GM10248 (cell line): ENCODE data around the gene HOMER2.
"Not testable (repeated sequence)": the region's sequence is repeated elsewhere in the genome, so short reads cannot be mapped to it uniquely, and the experiment has no call there.

Source experiments
- CTCF ChIA-PET: fragments of 300-600 bp; sonication (Branson Sonifier 250); formaldehyde crosslinking; extraction: SDS; loops from one replicate; lab custom pipeline; 2021; ENCODE audit warnings: antibody characterized with exemption; lab: Yijun Ruan, JAX
- POLR2A ChIA-PET: fragments of 350-650 bp; sonication (Branson Sonifier 250); formaldehyde crosslinking; extraction: SDS; loops from one replicate; lab custom pipeline; 2020; ENCODE audit warnings: antibody characterized with exemption; lab: Yijun Ruan, JAX
- DNase-seq: peaks from one replicate; pipeline ENCODE4 v3.0.0; 2012; ENCODE audit errors: extremely low spot score
- TF ChIP-seq, protein P1 (sequence below): IDR thresholded peaks from 2 replicates; pipeline ENCODE4 v1.5.1; 2012; ENCODE audit warnings: mild to moderate bottlenecking, low read depth; ENCODE audit errors: extremely low read depth, missing control alignments, control extremely low read depth

Gene HOMER2

DNA sequence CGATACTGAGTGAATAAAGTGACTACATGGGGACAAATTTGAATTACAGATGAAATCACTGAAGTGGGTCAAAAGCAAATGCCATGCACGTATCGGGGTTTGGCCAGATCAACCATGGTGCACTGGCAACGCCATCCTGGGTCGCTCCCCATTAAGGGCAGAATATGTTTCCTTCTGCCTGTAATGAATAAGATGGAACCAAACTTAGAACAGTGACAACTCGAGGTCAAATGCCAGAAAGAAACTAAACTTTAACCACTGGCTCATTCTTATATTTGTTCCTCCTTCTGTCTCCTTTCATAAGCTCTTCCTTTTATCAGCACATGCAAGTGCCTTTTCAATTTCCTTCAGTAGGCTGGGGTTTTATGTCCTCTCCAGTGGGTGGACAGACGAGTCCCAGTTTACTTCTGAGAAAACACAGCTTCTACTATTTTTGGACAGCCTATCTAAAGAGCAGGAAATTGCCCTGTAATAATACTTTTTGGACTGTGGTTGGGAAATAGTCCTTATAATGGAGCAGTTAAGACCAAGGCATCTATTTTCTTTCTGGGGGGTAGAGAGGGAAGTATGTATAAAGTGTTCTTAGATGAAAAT lies 81.7 kb downstream of the HOMER2 start:
- CTCF ChIA-PET, result interaction anchor here (1.3 kb wide), 1 partner anchor 21 kb away, joined by 4 read pairs; no protein-coding TSS in a partner anchor
- TF ChIP-seq, protein P1, sequence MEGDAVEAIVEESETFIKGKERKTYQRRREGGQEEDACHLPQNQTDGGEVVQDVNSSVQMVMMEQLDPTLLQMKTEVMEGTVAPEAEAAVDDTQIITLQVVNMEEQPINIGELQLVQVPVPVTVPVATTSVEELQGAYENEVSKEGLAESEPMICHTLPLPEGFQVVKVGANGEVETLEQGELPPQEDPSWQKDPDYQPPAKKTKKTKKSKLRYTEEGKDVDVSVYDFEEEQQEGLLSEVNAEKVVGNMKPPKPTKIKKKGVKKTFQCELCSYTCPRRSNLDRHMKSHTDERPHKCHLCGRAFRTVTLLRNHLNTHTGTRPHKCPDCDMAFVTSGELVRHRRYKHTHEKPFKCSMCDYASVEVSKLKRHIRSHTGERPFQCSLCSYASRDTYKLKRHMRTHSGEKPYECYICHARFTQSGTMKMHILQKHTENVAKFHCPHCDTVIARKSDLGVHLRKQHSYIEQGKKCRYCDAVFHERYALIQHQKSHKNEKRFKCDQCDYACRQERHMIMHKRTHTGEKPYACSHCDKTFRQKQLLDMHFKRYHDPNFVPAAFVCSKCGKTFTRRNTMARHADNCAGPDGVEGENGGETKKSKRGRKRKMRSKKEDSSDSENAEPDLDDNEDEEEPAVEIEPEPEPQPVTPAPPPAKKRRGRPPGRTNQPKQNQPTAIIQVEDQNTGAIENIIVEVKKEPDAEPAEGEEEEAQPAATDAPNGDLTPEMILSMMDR, result no peak
- no peak for DNase-seq
- POLR2A ChIA-PET, result no interaction called here

DNA sequence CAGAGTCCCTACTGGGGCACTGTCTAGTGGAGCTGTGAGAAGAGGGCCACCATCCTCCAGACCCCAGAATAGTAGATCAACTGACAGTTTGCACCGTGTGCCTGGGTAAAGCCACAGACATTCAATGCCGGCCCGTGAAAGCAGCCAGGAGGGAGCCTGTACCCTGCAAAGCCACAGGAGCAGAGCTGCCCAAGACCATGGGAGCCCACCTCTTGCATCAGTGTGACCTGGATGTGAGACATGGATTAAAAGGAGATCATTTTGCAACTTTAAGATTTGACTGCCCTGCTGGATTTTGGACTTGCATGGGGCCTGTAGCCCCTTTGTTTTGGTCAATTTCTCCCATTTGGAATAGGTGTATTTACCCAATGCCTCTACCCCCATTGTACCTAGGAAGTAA lies 86.5 kb downstream of the HOMER2 start:
- CTCF ChIA-PET, result interaction anchor here (1.2 kb wide), 2 partner anchors 11 to 14 kb away, joined by 3 read pairs; no protein-coding TSS in a partner anchor
- DNase-seq, POLR2A ChIA-PET: not testable (repeated sequence)

DNA sequence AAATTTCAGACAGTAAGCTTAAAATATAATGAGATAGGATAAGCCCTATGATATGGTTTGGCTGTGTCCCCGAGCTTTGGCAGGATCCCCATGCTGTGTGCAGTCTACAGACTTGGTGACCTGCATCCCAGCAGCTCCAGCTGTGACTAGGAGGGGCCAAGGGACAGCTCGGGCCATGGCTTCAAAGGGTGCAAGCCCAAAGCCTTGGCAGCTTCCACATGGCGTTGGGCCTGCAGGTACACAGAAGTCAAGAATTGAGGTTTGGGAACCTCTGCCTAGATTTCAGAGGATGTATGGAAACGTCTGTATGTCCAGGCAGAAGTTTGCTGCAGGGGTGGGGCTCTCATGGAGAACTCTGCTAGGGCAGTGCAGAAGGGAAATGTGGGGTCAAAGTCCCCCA lies 86.9 kb downstream of the HOMER2 start:
- POLR2A ChIA-PET, DNase-seq: not testable (repeated sequence)
- CTCF ChIA-PET, result interaction anchor here (1.2 kb wide), 1 partner anchor 11 kb away, joined by 3 read pairs; no protein-coding TSS in a partner anchor

DNA sequence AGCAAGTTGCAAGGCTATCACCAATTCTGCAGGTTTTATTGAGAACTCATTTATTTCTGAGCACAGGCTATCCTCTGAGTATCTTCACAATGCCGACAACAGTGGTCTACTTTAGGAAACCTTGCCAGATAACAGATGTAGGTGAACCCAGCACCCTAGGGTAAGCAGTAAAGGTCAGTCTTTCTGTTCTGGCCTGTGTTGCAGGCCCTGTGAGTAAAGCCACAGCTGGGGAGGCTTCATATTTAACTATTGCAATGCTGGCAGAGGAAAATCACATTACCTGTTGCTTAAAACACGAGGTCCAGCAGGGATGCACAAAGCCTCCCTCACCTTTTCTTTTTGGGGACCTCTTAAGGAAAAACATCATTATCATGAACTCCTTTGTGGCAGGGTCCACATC lies 87.6 kb downstream of the HOMER2 start:
- ChIA-PET CTCF (interaction anchor here (0.7 to 1.2 kb wide), 3 partner anchors 10 to 24 kb away, joined by 3 read pairs; no protein-coding TSS in a partner anchor), POLR2A (no interaction called here)
- no peak for DNase-seq
- TF ChIP-seq, protein P1, result no peak

DNA sequence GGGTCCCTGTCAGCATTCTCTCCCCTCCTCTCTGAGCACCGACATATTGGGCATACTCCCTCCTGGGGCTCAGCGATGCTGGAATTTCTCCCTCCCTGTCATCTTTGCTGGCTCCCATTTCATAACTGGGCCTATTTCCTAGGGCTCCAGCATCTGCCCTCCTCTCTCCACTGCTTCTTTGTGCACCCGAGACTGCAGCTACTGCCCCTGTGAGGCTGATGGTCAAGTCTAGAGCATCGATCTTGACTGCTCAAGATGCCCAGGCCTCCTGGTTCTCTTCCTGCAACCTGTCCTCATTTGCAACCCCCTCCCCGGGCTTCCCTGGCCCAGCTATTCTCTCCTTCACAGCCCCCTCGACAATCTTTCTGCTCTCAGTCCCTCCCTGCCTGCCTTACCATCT lies 89.6 kb downstream of the HOMER2 start:
- CTCF ChIA-PET, result interaction anchor here (3.8 kb wide), 1 partner anchor 12 kb away, joined by 20 read pairs; no protein-coding TSS in a partner anchor
- POLR2A ChIA-PET, result no interaction called here
- TF ChIP-seq, protein P1, result no peak

DNA sequence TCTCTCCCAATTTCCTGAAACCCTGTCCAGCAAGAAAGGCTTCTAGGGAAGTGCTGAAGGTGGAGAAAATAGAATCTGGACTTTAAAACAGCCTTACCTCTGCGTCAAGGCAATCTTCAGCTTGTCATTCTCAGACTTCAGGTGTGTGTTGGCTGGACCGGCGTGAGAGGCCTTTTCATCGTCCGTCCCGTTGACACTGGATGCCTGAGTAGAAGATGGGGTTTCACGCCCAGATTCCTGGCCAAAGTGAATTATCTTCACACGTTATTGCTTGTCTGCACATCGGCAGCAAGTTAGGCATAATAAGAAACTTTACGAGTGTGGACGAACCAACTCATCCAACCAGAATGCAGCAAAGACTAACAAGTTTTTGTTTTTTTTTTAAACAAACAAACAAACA lies 93.6 kb downstream of the HOMER2 start:
- ChIA-PET CTCF (no interaction called here), POLR2A (no interaction called here)
- TF ChIP-seq, protein P1, result no peak
- no peak for DNase-seq

More for the DNA sequence above, 89.6 kb downstream of the HOMER2 start:
- DNase-seq, result no peak

DNA sequence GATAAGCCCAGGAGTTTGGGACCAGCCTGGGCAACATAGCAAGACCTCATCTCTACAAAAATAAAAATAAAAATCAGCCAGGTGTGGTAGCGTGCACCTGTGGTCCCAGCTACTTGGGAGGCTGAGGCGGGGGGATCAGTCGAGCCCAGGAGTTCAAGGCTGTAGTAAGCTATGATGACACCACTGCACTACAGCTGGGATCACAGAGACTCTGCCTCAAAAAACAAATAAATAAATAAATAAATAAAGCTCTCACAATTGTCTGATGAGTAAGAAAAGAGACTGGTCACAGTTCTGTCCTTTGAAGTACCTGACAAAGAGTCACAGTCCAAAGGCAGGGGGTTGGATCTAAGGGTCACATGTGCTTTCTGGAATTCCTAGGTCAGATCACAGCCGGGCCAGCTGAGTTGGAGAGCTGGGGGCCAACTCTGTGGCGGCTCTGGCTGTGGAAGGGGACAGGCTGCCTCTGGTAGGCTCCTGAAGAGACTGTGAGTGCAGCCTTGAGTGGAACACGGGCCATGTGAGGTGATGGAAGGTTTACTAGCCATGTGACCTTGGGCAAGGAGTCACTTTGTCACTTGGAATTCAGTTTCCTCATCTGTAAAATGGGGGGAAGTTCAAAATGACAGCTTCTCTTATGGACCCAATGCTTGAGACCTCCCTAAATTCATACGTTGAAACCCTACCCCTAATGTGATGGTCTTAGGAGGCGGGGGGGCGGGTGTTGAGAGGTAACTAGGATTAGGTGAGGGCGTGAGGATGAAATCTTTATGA lies 95.9 kb downstream of the HOMER2 start:
- CTCF ChIA-PET, result interaction anchor here (1.6 kb wide), 1 partner anchor 146 kb away, joined by 4 read pairs; no protein-coding TSS in a partner anchor
- no peak for DNase-seq
- TF ChIP-seq, protein P1, result no peak
- POLR2A ChIA-PET, result no interaction called here
